IPS-18a (cell line): Measurements from ENCODE around the gene CIT.

Experiments
- H3K27ac ChIP-seq: one replicate; pipeline ENCODE4 v1.5.1; 2013; ENCODE audit warnings: low read length
- H3K27me3 ChIP-seq: one replicate; pipeline ENCODE4 v1.6.1; 2013; ENCODE audit warnings: mild to moderate bottlenecking, low read length; ENCODE audit not compliant: control insufficient read depth, insufficient read depth
- H3K36me3 ChIP-seq: one replicate; pipeline ENCODE4 v1.6.1; 2013; ENCODE audit warnings: low read depth, low read length; ENCODE audit not compliant: control insufficient read depth
- H3K4me1 ChIP-seq: one replicate; pipeline ENCODE4 v1.6.1; 2013; ENCODE audit warnings: low read depth, low read length; ENCODE audit not compliant: control insufficient read depth
- H3K4me3 ChIP-seq: one replicate; pipeline ENCODE4 v1.5.1; 2013; ENCODE audit warnings: low read length
- H3K9ac ChIP-seq: one replicate; pipeline ENCODE4 v1.6.1; 2013; ENCODE audit warnings: mild to moderate bottlenecking, low read length, moderate library complexity
- H3K9me3 ChIP-seq: one replicate; pipeline ENCODE4 v1.6.1; 2013; ENCODE audit warnings: low read depth, low read length; ENCODE audit not compliant: control insufficient read depth

CIT gene

DNA sequence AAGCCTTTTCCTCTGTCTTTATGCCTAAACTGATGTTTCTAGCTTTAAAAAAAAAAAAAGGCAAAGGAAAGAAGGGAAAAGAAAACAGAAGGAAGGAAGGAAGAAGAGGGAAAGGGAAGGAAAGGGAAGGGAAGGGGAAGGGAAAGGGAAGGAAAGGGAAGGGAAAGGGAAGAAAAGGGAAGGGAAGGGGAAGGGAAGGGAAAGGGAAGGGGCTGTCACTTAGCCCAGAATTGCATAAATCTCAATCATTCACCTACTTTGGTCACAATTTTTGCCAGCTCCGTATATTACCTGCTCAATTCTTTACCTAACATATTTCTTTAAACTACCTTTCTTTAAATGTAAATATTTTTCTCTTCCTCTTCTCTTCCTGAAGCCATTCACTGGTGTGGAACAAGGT lies 26.8 kb downstream of the CIT start:
- Histone ChIP-seq H3K9ac (no peak overlapping the region), H3K9me3 (no peaks in the 10 kb centered on the region), H3K27ac (no peak overlapping the region), H3K36me3 (peaks cover 41% of the 10 kb centered on the region), H3K4me1 (no peaks in the 10 kb centered on the region), H3K27me3 (no peaks in the 10 kb centered on the region), H3K4me3 (no peak overlapping the region)

DNA sequence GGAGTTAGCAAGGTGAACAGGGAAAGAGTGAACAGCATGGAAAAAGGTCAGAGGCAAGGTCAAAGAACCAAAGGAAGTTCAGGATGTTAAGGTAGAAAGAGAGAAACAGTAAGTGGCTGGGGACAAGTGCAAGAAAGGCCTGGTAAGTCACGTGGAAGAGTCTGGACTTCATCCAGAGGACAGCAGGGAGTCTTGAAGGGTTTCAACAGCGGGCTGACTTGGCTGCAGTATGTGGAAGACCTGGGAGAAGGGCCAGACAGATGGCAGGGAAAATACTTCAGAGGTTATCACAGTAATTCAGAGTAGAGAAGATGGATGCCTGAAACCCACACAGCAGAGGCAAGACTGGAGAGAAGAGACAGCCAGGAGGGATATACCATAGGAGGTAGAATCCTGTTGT lies 34.0 kb downstream of the CIT start:
- Histone ChIP-seq H3K4me3 (no peak overlapping the region), H3K36me3 (peaks cover 24% of the 10 kb centered on the region)

DNA sequence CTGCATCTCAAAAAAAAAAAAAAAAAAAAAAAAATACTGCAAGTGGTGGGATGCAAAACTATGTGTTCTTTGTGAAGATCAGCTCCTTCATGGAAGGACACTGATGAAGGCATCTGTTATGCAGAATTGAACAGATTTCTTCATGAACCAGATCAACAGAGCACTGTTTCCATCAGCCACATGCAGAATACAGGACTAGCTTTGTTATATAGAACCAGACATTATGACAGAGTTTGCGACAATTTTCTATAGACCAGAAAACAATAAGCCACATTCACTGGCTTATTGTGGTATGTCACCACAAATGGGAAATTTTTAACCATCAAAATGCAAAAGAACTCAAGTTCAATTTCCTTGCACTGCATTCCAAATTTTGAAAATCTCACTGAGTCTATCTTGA lies 34.7 kb downstream of the CIT start:
- no peaks in the 10 kb centered on the region for H3K27me3 ChIP-seq
- H3K36me3 ChIP-seq = peaks cover 21% of the 10 kb centered on the region
- H3K4me3 ChIP-seq = no peak overlapping the region
- H3K9ac ChIP-seq = no peak overlapping the region
- no peak overlapping the region for H3K27ac ChIP-seq
- no peaks in the 10 kb centered on the region for H3K4me1 ChIP-seq
- H3K9me3 ChIP-seq = no peaks in the 10 kb centered on the region

More for the DNA sequence above, 34.0 kb downstream of the CIT start:
- Histone ChIP-seq H3K9me3 (no peaks in the 10 kb centered on the region), H3K27ac (no peak overlapping the region), H3K9ac (no peak overlapping the region), H3K27me3 (no peaks in the 10 kb centered on the region), H3K4me1 (no peaks in the 10 kb centered on the region)

DNA sequence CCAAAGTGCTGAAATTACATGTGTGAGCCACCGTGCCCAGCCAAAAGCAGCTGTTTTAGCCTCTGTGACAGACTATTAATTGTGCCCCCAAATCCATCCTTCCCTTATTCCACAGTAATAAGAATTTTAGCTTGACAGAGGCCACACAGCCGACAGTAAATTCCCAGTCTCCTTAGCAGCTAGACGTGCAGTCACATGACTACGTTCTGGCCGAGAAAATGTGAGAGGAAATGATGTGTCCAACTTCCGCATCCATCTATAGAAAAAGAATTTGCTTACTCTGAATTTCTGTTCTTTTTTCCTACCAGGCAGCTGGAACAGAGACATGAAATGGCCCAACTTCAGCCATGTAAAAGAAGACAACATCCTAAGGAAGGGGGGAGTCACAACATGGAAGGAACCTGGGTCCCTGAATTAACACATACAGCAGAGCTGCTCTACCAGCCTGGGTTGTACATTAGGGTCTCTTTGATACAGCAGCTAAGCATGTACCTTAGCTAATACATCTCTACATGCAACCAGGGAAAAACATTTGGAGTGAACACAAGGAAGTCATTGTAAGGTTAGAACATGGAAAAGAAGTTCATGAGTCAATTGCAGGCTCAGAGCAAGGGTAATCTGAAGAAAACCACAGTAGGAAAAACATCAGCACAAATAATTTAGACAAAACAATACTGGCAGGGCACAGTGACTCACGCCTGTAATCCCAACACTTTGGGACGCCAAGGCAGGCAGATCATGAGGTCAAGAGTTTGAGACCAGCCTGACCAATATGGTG lies 35.5 kb downstream of the CIT start:
- Histone ChIP-seq H3K27ac (no peak overlapping the region), H3K4me3 (no peak overlapping the region), H3K36me3 (peaks cover 21% of the 10 kb centered on the region), H3K9me3 (no peaks in the 10 kb centered on the region), H3K4me1 (no peaks in the 10 kb centered on the region), H3K9ac (no peak overlapping the region), H3K27me3 (no peaks in the 10 kb centered on the region)

DNA sequence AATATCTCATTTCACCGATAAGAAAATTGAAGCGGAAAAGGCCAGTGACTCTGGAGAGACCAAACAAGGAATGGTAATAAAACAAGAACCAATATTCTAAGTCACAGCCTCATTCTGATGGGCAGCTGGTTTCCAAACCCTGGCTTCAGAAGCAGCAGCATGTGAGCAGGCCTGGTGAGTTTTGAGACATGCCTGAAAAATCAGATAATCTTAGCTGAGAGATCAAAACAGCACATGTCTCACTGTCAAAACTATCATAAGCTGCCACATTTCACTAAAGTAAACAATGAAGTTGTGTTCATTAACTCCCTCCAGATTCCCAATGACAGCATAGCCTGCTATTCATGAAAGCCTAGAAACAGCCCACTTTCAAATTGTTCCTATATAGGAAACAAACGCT lies 36.5 kb downstream of the CIT start:
- Histone ChIP-seq H3K36me3 (peaks cover 20% of the 10 kb centered on the region), H3K4me3 (no peak overlapping the region), H3K9me3 (no peaks in the 10 kb centered on the region)

DNA sequence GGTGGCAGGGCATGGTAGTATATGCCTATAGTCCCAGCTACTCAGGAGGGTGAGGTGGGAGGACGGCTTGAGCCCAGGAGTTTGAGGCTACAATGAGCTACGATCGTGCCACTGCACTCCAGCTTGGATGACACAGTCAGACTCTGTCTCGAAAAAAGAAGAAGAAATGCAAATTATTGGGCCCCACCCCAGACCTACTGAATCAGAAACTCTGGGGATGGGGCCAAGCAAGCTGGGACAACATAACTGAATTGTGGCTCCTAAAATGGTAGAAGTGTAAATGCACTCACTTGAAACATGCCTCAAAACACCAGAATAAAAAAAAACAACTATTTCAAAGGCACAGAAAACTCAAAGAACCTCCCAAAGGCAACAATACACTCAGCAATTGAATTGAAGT lies 37.0 kb downstream of the CIT start:
- Histone ChIP-seq H3K9me3 (no peaks in the 10 kb centered on the region), H3K27me3 (no peaks in the 10 kb centered on the region), H3K36me3 (peaks cover 21% of the 10 kb centered on the region), H3K9ac (no peak overlapping the region), H3K4me1 (no peaks in the 10 kb centered on the region), H3K27ac (no peak overlapping the region), H3K4me3 (no peak overlapping the region)

More for the DNA sequence above, 36.5 kb downstream of the CIT start:
- no peaks in the 10 kb centered on the region for H3K27me3 ChIP-seq
- no peak overlapping the region for H3K27ac ChIP-seq
- no peaks in the 10 kb centered on the region for H3K4me1 ChIP-seq
- no peak overlapping the region for H3K9ac ChIP-seq

DNA sequence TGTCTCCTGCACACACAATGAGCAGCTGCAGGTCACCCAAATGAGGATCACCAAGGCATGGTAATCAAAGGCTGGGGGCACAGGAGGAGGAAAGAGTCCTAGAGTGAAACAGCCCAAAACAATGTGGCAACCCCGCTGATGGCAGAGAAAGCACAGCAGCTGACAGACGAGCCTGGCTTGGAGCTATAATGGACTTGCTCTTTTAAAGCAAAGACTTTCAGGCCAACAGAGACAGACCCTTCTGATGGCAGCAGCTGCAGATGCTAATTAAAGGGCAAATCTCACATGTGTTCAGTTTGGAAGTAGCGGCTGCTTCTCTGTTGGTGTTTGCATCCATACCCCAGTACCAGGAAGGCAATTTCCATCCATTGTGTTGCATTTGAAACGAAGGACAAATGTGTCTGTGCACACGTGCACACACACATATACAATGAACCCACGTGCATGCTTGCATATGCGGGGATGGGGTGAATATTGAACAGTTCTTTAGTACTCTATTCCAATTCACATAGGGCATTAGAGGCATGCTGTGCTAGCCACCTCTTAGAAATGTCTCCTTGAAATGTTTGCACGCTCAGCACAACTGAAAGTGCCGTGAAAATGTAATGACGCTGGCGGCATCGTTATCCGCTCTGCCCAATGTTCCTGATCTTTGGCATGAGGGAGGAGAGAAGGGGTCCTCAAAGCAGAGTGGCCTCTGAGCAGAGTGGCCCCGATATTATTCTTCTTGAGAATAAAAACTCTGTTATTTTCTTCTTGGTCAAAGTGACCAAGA lies 38.1 kb downstream of the CIT start:
- Histone ChIP-seq H3K4me3 (no peak overlapping the region), H3K9ac (no peak overlapping the region), H3K9me3 (no peaks in the 10 kb centered on the region), H3K36me3 (peaks cover 27% of the 10 kb centered on the region), H3K27me3 (no peaks in the 10 kb centered on the region), H3K27ac (no peak overlapping the region), H3K4me1 (no peaks in the 10 kb centered on the region)

DNA sequence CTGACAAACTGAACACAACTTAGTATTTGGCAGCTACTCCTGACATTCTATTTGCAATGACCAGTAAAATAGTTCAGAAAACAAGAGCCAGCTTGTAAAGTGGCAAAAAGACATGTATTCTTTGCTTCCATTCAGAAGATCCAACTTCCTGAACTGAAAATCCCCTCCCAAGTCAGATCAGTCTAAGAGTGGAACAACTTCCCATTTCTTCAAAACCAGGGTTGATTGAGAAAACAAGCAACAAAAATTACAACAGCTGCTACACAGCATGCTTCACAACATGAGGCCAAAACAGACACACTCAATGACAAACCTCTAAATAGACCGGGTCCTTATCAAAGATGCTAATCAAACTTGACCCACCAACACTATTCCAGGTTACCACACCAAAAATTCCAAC lies 40.3 kb downstream of the CIT start:
- Histone ChIP-seq H3K36me3 (peaks cover 36% of the 10 kb centered on the region), H3K9me3 (no peaks in the 10 kb centered on the region), H3K27me3 (no peaks in the 10 kb centered on the region), H3K27ac (no peak overlapping the region), H3K9ac (no peak overlapping the region), H3K4me1 (no peaks in the 10 kb centered on the region), H3K4me3 (no peak overlapping the region)

DNA sequence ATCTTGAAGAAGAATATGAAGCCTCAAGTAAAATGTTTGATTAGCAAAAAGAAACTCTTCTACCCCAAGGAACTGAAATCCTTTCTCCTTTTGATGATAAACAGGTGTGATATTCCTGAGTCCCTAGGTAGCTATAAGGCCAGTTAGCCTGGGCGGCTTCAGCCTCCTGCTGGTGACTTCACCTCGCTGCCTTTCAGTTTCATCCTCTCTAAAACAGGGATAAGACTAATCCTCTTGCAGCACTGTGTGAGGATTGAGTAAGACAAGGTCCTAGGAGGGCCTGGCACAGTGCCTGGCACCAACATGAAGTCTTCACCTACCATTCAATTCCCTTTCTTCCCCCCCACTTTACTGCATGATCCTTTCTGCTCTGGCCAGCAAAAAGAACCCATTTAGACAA lies 42.1 kb downstream of the CIT start:
- H3K4me1 ChIP-seq = no peaks in the 10 kb centered on the region
- no peak overlapping the region for H3K9ac ChIP-seq
- H3K9me3 ChIP-seq = no peaks in the 10 kb centered on the region
- no peak overlapping the region for H3K4me3 ChIP-seq
- H3K27ac ChIP-seq = no peak overlapping the region
- H3K36me3 ChIP-seq = peaks cover 30% of the 10 kb centered on the region
- H3K27me3 ChIP-seq = no peaks in the 10 kb centered on the region

DNA sequence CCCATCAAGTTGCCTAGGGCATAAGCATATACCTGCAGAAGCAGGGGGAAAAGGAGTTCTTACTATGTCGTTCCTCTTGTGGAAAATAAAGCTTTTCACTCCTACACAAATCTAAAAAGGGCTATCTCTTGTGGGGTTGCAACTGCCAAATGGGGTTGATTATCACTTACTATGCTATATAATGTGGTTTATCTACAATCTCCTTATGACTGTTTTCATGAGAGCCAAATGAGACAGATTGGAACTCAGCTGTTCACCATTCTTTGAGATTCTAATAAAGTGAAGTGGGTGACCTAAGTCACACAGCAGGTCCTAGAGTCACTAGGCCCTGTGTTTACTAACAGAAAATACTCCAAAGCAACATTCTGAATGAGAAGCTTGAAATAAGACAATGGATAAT lies 47.7 kb downstream of the CIT start:
- Histone ChIP-seq H3K4me3 (no peak overlapping the region), H3K27ac (no peak overlapping the region), H3K4me1 (no peaks in the 10 kb centered on the region), H3K9me3 (no peaks in the 10 kb centered on the region), H3K9ac (no peak overlapping the region), H3K36me3 (peaks cover 32% of the 10 kb centered on the region), H3K27me3 (no peaks in the 10 kb centered on the region)

DNA sequence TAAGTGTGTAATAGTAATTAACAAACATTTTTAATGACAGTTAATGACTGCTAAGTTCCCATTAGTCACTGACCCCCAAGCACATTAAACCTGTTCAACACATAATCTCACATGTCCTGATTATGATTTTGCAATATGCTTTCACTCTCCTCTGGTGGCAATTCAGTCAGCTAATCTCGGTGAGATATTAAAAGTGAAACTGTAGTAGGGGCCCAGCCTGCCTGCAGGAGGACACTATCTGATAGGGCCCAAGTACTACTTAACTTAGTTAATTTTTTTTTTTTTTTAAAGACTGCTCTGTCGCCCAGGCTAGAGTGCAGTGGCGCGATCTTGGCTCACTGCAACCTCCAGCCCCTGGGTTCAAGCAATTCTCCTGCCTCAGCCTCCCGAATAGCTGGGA lies 48.8 kb downstream of the CIT start:
- Histone ChIP-seq H3K9me3 (no peaks in the 10 kb centered on the region), H3K27me3 (no peaks in the 10 kb centered on the region), H3K4me1 (no peaks in the 10 kb centered on the region), H3K36me3 (peaks cover 27% of the 10 kb centered on the region), H3K27ac (no peak overlapping the region), H3K4me3 (no peak overlapping the region), H3K9ac (no peak overlapping the region)

DNA sequence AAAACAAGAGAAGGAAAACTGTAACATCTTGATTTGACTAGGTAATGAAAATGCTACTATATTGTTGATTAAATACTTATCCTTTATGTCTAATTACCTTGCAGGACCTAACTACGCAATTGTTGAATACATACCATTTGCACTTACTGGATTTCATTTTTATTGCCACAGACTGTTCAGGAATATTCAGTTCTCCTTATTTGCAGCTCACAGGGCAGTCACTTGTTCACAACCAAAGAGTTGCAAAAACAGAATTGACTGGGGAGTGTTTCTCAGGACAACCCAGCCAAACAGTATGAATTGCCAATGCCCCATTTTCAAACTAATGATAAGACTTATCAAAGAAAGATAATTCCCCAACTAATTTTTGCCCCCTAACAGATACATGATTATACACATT lies 49.4 kb downstream of the CIT start:
- peaks cover 30% of the 10 kb centered on the region for H3K36me3 ChIP-seq
- no peak overlapping the region for H3K4me3 ChIP-seq
- H3K27ac ChIP-seq = no peak overlapping the region
- no peaks in the 10 kb centered on the region for H3K9me3 ChIP-seq
- H3K9ac ChIP-seq = no peak overlapping the region
- no peaks in the 10 kb centered on the region for H3K4me1 ChIP-seq
- H3K27me3 ChIP-seq = no peaks in the 10 kb centered on the region
